AML-193 (cell line): ENCODE data around the gene NBAS.

Experiments
- DNase-seq, 2 experiments: peaks; one replicate each; lab custom pipeline; 2025; lab: John Stamatoyannopoulos, UW

Gene NBAS

GRCh38 chr2:15560988-15561573, at the start of gene NBAS:
Gene NBAS, minus strand, starts transcription at chr2:15561334. Its CDS starts 30 bp downstream, at chr2:15561304.
- peak; percentile 72 to 74 for DNase-seq

GRCh38 chr2:15610430-15610952, 49.4 kb upstream of the NBAS start:
- DNase-seq, result no peak

- DNase-seq, result no peak
Observed at GRCh38 chr2:15609341-15610042, 48.4 kb upstream of the NBAS start.

GRCh38 chr2:15608392-15608761, 47.2 kb upstream of the NBAS start:
- no peak for DNase-seq

- no peak for DNase-seq
Observed at GRCh38 chr2:15607709-15608391, 46.7 kb upstream of the NBAS start.

- no peak for DNase-seq
Observed at GRCh38 chr2:15606481-15607441, 45.6 kb upstream of the NBAS start.

GRCh38 chr2:15605721-15606120, 44.6 kb upstream of the NBAS start:
- DNase-seq, result no peak

GRCh38 chr2:15603948-15604347, 42.8 kb upstream of the NBAS start:
- DNase-seq, result no peak

GRCh38 chr2:15603044-15603765, 42.1 kb upstream of the NBAS start:
- no peak for DNase-seq

GRCh38 chr2:15602393-15602792, 41.3 kb upstream of the NBAS start:
- DNase-seq, result no peak

- no peak for DNase-seq
Observed at GRCh38 chr2:15601681-15602080, 40.5 kb upstream of the NBAS start.

- DNase-seq, result no peak
Observed at GRCh38 chr2:15599994-15600393, 38.9 kb upstream of the NBAS start.

GRCh38 chr2:15596968-15597367, 35.8 kb upstream of the NBAS start:
- no peak for DNase-seq

GRCh38 chr2:15596350-15596749, 35.2 kb upstream of the NBAS start:
- no peak for DNase-seq

GRCh38 chr2:15595936-15596335, 34.8 kb upstream of the NBAS start:
- DNase-seq, result no peak

GRCh38 chr2:15595342-15595905, 34.3 kb upstream of the NBAS start:
- no peak for DNase-seq

GRCh38 chr2:15594291-15595256, 33.4 kb upstream of the NBAS start:
- DNase-seq, result no peak

- no peak for DNase-seq
Observed at GRCh38 chr2:15593327-15593705, 32.2 kb upstream of the NBAS start.

GRCh38 chr2:15591692-15592463, 30.7 kb upstream of the NBAS start, which contains the start of gene DDX1:
Gene DDX1, plus strand, starts transcription at chr2:15591868. Its CDS starts 66 bp downstream, at chr2:15591934.
- DNase-seq, result peak; percentile 70 to 76
